ENCODE measurements around the gene NTSR1. TPM values are rescaled to one million over a fixed set of nuclear protein-coding genes. Genes with fewer than 3 reads are reported as not detected.

NTSR1 gene
- polyA plus RNA-seq, 1 donor from 2014 or later = 0.05 TPM

- TF ChIP-seq EZH2 (IDR thresholded peaks at IDR 0.05; ENCODE audit: borderline replicate concordance, insufficient read depth, low read length, poor library complexity, severe bottlenecking) (no peak), CTCF (IDR thresholded peaks at IDR 0.05; ENCODE audit: poor library complexity, severe bottlenecking) (no peak), TAF1 (IDR thresholded peaks at IDR 0.05; ENCODE audit: low read depth) (no peak), MXI1 (conservative IDR thresholded peaks at IDR 0.05; ENCODE audit: poor library complexity, severe bottlenecking) (no peak), POLR2AphosphoS5 (IDR thresholded peaks at IDR 0.05) (no peak), REST (IDR thresholded peaks at IDR 0.05; ENCODE audit: borderline replicate concordance) (no peak), EP300 (conservative IDR thresholded peaks at IDR 0.05; ENCODE audit: poor library complexity, severe bottlenecking) (no peak), RAD21 (conservative IDR thresholded peaks at IDR 0.05) (no peak), SMC3 (conservative IDR thresholded peaks at IDR 0.05; ENCODE audit: poor library complexity) (no peak)
- H3K27ac ChIP-seq (ENCODE audit: low read length) = no peak overlapping the region
- no peak overlapping the region for H3K9ac ChIP-seq (ENCODE audit: low read length)
- H3K36me3 ChIP-seq (ENCODE audit: insufficient read depth, low read length) = no peaks in the 10 kb centered on the region
- no peaks in the 10 kb centered on the region for H3K27me3 ChIP-seq (ENCODE audit: insufficient read depth, low read depth, low read length)
- H3K4me3 ChIP-seq (ENCODE audit: low read length) = no peak overlapping the region
- H4K20me1 ChIP-seq (ENCODE audit: insufficient read depth) = no peaks in the 10 kb centered on the region
- no peaks in the 10 kb centered on the region for H3K79me2 ChIP-seq (replicated peaks; ENCODE audit: insufficient read depth, low read length)
- H3F3A ChIP-seq (ENCODE audit: insufficient read depth, low read length, poor library complexity, severe bottlenecking) = no peaks in the 10 kb centered on the region
- no peak overlapping the region for H3K4me2 ChIP-seq (ENCODE audit: low read length)
- H3K9me3 ChIP-seq (ENCODE audit: low read length) = no peaks in the 10 kb centered on the region
- no peak overlapping the region for H2AFZ ChIP-seq (ENCODE audit: low read depth, low read length)
- no peaks in the 10 kb centered on the region for H3K9me2 ChIP-seq (ENCODE audit: insufficient read depth, low read length)
Observed at GRCh38 chr20:62758226-62758912, 49.7 kb downstream of the NTSR1 start.

GRCh38 chr20:62759981-62760431, 51.4 kb downstream of the NTSR1 start:
- H3K4me3 ChIP-seq (ENCODE audit: low read length) = no peak overlapping the region
- no peak overlapping the region for H3K27ac ChIP-seq (ENCODE audit: low read length)
- no peaks in the 10 kb centered on the region for H3K27me3 ChIP-seq (ENCODE audit: insufficient read depth, low read depth, low read length)
- no peaks in the 10 kb centered on the region for H4K20me1 ChIP-seq (ENCODE audit: insufficient read depth)
- TF ChIP-seq EP300 (conservative IDR thresholded peaks at IDR 0.05; ENCODE audit: poor library complexity, severe bottlenecking) (no peak), RAD21 (conservative IDR thresholded peaks at IDR 0.05) (no peak), EZH2 (IDR thresholded peaks at IDR 0.05; ENCODE audit: borderline replicate concordance, insufficient read depth, low read length, poor library complexity, severe bottlenecking) (no peak), MXI1 (conservative IDR thresholded peaks at IDR 0.05; ENCODE audit: poor library complexity, severe bottlenecking) (no peak), TAF1 (IDR thresholded peaks at IDR 0.05; ENCODE audit: low read depth) (no peak), CTCF (IDR thresholded peaks at IDR 0.05; ENCODE audit: poor library complexity, severe bottlenecking) (no peak), REST (IDR thresholded peaks at IDR 0.05; ENCODE audit: borderline replicate concordance) (no peak), POLR2AphosphoS5 (IDR thresholded peaks at IDR 0.05) (no peak), SMC3 (conservative IDR thresholded peaks at IDR 0.05; ENCODE audit: poor library complexity) (no peak)
- no peak overlapping the region for H3K4me2 ChIP-seq (ENCODE audit: low read length)
- no peaks in the 10 kb centered on the region for H3F3A ChIP-seq (ENCODE audit: insufficient read depth, low read length, poor library complexity, severe bottlenecking)
- H3K9me2 ChIP-seq (ENCODE audit: insufficient read depth, low read length) = no peaks in the 10 kb centered on the region
- H3K36me3 ChIP-seq (ENCODE audit: insufficient read depth, low read length) = no peaks in the 10 kb centered on the region
- H2AFZ ChIP-seq (ENCODE audit: low read depth, low read length) = no peak overlapping the region
- H3K79me2 ChIP-seq (replicated peaks; ENCODE audit: insufficient read depth, low read length) = no peaks in the 10 kb centered on the region
- no peak overlapping the region for H3K9ac ChIP-seq (ENCODE audit: low read length)
- no peaks in the 10 kb centered on the region for H3K9me3 ChIP-seq (ENCODE audit: low read length)

All from neural cell (in vitro differentiated cells).